GM18909 (cell line): ENCODE results near the gene SLC18A3.
A peak's percentile ranks its signal among the peaks of the same experiment; 100 is the strongest.

Experiments
- ATAC-seq: cut with Tn5 transposase; IDR thresholded peaks from one replicate; pipeline ENCODE4 v1.9.1; 2021; ENCODE audit warnings: mild to moderate bottlenecking; ENCODE audit not compliant: unreplicated experiment, poor library complexity

SLC18A3 gene

GRCh38 chr10:49595713-49596492 lies 14.2 kb upstream of the SLC18A3 start:
- ATAC-seq: no peak

GRCh38 chr10:49596493-49596809 lies 13.7 kb upstream of the SLC18A3 start:
- ATAC-seq: no peak

GRCh38 chr10:49596836-49597235 lies 13.3 kb upstream of the SLC18A3 start:
- no peak for ATAC-seq

- ATAC-seq: no peak
Observed at GRCh38 chr10:49597426-49598163, 12.5 kb upstream of the SLC18A3 start.

- no peak for ATAC-seq
Observed at GRCh38 chr10:49598164-49598856, 11.8 kb upstream of the SLC18A3 start.

GRCh38 chr10:49598986-49599385 lies 11.1 kb upstream of the SLC18A3 start:
- no peak for ATAC-seq

GRCh38 chr10:49599546-49599945 lies 10.6 kb upstream of the SLC18A3 start:
- no peak for ATAC-seq

GRCh38 chr10:49600046-49600445 lies 10.1 kb upstream of the SLC18A3 start:
- no peak for ATAC-seq

- ATAC-seq: no peak
Observed at GRCh38 chr10:49600781-49601400, 9.2 kb upstream of the SLC18A3 start.

GRCh38 chr10:49601857-49602256 lies 8.3 kb upstream of the SLC18A3 start:
- no peak for ATAC-seq

- ATAC-seq: no peak
Observed at GRCh38 chr10:49602380-49603023, 7.6 kb upstream of the SLC18A3 start.

GRCh38 chr10:49605216-49605938 lies 4.7 kb upstream of the SLC18A3 start:
- no peak for ATAC-seq

GRCh38 chr10:49605939-49606509 lies 4.1 kb upstream of the SLC18A3 start:
- ATAC-seq: no peak

- peak; percentile 74 for ATAC-seq
Observed at GRCh38 chr10:49606981-49607535, 3.1 kb upstream of the SLC18A3 start.

GRCh38 chr10:49608166-49609005 lies 1.7 kb upstream of the SLC18A3 start:
- ATAC-seq: no peak

- ATAC-seq: no peak
Observed at GRCh38 chr10:49609006-49609282, 1.2 kb upstream of the SLC18A3 start.

- ATAC-seq: no peak
Observed at GRCh38 chr10:49609283-49610113, 612 bp upstream of the SLC18A3 start.
